ENCODE results near the gene RIMBP2.

DNA sequence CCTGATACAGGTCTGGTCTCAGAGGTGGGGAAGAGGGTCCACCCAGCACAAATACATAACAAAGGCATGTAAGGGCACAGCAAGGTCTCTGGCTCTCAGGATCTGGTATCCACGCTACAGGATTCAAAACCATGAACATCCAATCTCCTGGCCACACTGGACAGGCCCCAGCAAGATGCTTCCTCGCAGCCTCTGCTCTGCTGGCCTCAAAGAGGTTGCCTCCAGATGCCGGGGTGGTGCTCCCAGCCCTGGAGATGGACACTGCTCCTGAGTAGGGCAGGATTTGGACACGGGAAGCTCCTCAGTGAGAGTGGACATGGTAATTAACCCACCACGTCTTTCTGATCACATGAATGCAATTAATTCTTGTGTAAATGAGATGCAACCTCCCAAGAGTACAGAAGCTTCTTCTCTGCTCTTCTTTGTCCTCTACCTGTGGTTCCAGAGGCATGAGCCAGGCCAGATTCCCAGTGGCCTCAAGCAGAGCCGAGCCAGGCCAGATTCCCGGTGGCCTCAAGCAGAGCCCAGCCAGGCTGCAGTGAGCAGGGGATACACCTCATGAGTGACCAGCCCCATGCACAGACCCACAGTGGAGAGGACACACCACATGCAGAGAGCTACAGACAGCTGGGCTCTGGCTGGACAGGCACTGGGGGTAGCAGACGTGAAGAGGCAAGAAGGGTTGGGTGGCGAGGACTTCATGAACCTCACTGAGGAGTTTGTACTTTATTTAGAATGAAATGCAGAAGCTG, 192.1 kb downstream of the RIMBP2 start:
- TF ChIP-seq POLR2A (IDR thresholded peaks at IDR 0.05): no peak
- TF ChIP-seq, protein P1, sequence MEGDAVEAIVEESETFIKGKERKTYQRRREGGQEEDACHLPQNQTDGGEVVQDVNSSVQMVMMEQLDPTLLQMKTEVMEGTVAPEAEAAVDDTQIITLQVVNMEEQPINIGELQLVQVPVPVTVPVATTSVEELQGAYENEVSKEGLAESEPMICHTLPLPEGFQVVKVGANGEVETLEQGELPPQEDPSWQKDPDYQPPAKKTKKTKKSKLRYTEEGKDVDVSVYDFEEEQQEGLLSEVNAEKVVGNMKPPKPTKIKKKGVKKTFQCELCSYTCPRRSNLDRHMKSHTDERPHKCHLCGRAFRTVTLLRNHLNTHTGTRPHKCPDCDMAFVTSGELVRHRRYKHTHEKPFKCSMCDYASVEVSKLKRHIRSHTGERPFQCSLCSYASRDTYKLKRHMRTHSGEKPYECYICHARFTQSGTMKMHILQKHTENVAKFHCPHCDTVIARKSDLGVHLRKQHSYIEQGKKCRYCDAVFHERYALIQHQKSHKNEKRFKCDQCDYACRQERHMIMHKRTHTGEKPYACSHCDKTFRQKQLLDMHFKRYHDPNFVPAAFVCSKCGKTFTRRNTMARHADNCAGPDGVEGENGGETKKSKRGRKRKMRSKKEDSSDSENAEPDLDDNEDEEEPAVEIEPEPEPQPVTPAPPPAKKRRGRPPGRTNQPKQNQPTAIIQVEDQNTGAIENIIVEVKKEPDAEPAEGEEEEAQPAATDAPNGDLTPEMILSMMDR (IDR thresholded peaks at IDR 0.05): no peak
